ENCODE results near the gene ENPP3.
"Not testable (repeated sequence)": the region's sequence is repeated elsewhere in the genome, so short reads cannot be mapped to it uniquely, and the experiment has no call there.

The ENPP3 gene

DNA sequence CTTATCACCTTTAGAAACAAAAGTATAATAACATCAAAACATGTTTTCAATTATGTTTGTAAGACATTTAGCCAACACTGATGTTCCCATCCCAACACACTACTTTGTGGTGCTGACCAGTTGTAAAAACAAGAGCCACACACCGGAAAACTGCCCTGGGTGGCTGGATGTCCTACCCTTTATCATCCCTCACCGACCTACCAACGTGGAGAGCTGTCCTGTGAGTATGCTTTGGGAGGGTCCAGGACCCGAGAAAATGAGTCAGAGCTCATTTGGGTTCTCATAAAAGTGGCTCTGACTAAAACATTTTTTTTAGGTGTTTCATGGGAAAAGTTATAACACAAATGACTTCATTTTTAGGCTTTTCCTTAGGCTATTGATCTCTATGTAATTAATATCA, 103.1 kb downstream of the ENPP3 start:
- no peak for DNase-seq

DNA sequence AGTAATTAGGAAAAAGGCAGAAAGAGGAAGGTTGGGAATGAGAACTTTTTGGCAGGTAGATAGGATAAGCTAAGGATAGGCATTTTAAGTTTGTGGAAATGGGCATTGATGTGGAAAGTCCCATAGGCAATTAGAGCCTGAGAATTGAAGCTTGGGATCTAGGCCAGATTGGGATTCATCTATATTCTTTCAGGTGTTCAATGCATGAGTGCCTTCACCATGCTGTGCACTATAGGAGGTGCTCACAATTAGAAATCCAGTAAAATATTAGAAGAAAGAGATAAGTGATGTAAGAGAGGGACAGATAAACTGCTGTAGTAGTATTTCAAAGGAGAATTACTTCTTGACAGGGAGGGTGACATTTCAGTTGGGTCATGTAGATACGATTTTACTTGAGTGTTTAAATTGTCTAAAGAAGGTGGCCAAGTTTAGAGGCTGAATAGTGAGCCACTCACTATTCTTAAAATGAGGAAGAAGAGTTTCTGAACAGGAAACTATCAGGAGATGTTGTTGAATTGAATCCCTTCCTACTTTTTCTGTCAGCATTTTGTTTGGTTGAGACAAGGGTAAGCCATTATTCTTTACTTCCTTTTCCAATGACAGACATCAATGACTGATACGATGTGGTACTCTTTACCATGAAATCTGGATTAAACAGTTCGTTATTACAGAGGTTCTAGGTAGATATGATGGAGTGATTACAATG, 104.7 kb downstream of the ENPP3 start:
- no peak for DNase-seq

DNA sequence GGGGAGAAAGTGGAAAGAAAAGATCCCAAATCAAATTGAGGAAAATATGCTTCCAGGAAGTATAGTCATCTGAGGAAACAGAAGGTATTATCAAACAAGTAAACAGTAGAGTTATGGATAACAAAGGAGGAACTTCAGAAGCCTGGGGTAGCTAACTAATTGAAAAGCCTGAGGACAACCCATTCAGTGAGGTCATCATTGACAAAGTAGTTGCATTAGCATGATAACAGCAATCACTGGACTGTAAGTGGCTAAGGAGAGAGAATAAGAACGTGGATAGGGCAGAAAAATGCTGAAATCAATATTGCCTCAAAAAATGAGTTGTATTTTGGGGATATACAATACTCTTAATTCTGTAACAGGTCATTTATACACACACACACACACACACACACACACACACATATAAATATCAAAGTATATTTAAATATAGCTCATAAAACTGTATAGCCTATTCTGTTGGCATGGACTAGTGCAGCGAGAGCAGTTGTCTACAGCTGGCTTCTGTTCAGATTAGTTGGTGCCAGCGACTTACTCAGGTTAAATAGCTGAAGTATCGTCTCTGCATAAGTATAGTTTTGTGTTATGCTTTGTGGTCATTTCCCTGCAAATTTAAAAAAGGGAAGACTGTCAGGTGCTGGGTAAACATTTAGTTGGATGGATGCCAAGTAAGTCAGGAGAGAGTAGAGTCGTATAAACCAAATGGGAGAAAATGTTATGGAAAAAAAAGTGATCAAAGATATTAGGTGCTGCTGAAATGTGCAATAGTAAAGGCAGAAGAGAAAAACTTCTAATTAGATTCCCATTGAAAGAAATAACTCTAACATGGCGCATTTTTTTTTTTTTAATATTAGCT, 107.6 kb downstream of the ENPP3 start:
- no peak for DNase-seq

DNA sequence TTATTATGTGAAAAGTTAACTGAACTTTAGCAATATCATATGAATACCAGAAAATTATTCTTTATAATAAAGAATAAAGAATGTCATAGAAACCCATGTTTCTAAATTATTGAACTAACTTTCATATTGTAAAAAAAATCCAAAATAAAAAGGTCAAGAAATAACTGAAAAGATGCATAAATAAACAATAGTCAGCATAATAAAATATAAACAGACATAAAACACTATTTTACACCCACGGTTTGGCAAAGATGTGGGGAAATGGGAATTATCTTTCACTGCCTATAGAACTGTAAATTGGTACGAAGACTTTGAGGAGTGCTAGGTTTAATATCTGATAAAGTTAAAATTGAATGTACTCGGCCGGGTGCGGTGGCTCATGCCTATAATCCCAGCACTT, 108.4 kb downstream of the ENPP3 start:
- DNase-seq, result no peak

DNA sequence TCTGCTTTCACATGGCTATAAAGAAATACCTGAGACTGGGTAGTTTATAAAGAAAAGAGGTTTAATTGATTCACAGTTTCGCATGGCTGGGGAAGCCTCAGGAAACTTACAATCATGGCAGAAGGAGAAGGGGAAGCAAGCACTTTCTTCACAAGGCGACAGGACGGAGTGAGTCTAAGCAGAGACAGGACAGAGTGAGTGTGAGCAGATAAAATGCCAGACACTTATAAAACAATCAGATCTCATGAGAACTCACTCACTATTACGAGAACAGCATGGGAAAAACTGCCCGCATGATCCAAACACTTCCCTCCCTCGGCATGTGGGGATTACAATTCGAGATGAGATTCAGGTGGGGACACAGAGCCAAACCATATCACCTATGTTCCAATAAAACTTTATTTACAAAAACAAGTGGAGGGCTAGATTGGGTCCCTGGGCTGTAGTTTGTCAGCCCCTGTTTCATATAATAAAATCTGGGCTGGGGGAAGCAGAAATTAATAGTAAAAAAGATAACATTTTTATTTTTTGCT, 110.8 kb downstream of the ENPP3 start:
- no peak for DNase-seq

DNA sequence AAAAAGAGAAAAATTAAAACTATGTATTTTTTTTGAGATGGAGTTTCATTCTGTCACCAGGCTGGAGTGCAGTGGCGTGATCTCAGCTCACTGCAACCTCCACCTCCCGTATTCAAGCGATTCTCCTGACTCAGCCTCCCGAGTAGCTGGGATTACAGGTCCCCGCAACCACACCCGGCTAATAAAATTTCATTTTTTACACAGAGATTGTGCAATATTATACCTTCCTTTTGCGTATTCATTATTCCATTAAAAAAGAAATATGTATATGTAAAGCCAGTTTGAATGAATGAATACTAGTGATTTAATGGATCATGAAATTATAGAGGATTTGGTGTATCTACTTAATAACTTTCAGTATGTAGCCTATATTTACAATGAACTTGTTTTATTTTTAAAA, 111.9 kb downstream of the ENPP3 start:
- DNase-seq, result no peak

DNA sequence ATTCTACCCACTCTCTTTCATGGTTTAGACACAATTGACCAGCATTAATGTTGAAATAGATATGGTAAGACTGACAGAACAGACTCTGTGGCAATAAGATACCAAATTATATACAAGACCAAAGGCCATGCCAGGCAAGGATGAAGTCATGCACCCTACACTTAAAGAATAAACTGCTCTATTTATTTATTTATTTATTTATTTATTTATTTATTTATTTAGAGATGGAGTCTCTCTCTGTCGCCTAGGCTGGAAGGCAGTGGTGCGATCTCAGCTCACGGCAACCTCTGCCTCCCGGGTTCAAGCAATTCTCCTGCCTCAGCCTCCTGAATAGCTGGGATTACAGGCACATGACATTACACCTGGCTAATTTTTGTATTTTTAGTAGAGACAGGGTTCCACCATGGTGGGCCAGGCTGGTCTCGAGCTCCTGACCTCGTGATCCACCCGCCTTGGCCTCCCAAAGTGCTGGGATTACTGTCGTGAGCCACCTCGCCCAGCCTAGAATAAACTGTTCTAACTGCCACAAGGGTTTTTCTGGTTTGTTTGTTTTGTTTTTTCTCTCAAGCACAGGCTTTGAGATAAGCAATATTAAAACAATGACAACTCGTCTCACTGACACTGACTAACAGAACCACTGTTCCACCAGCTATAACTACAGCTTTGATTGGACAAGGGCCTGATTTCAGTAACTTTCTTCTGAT, 114.1 kb downstream of the ENPP3 start:
- not testable (repeated sequence) for DNase-seq

DNA sequence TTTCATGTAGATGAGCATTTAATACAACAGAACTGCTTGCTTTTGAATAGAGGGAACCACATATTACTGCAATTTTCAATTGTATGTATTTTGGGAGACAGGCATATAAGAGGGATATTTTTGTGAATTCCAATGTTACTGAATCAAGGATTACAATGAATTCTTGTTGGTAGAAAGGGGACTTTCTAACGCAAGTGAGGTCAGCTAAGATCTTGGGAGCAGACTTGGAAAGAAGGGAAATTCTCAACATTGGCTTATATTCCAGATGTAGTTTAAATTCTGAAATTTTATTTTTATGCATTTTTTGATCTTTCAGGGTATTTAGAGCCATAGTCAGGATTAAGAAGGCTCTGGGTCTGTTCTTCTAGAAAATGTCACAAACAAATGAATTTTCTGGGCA, 117.0 kb downstream of the ENPP3 start:
- DNase-seq, result no peak

DNA sequence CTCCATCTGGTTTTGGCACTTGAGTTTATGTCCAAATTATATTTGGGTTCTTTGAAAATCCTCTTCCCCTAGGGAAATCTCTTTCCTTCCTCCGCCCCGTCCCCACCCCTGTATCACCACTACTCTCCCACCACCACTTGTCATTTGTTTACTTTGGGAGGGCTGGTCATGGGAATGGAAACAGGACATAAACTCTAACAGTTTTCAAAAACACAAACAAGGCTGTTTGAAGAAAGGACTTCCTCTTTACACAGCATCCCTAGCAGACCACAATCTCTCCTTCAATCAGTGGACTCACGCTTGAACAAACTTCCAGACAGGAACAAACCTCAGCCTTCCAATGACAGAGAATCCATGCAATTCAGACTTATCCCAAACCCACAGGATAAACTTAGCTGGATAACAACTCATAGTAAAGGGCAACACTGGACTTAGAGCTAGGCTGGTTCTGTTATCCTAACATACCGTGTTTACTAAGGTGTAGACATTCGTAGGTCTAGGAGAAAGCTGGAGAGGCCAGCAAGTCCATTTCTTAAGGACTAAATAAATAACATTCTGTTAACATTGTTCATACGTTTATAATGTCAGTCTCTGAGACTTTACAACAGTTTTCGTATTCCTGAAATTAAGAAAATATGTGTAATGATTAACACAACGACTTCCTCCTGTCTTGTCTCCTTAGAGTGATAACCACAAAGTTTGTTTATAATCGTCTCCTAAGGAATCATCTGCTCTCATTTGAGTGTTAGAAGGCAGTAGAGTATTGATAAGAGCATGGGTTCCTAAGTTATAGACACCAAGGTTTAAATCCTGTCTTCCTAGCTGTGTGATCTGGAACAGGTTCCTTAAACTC, 117.8 kb downstream of the ENPP3 start:
- no peak for DNase-seq

DNA sequence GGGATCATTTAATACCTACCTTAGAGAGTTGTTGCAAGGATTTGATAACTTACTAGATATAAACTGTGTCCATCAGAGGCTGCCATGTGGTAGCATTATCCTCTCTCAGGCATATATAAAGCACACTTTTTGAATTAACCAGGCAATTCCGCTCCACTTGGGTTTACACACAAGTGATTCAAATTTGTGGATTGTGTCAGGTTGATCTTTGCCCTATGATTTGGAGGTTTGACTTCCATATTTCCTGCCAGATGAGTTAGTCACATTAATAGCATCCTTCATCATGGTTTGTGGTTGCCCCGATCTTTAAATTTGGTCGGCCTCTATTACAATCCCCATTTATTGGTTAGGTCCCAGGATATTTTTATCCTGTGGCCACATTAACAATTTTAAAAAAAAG, 118.5 kb downstream of the ENPP3 start:
- DNase-seq, result no peak

DNA sequence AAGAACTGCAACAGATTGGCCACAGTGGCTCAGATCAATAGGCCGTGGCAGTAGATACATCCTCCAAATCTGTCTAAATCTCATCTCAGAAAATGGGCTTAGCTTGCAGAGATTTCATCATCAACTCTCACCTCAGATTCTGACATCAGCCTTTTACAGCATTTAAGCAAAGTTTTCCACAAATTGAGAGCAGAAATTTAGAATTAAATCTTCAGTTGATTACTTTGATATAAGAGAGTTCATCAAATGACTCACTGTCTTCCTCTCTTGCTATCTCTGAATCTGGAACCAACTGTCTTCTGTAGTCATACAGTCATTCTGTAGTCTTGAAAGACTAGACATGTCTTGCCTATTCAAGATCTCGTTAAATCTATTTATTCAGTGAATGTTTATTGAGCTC, 118.9 kb downstream of the ENPP3 start:
- DNase-seq, result no peak

DNA sequence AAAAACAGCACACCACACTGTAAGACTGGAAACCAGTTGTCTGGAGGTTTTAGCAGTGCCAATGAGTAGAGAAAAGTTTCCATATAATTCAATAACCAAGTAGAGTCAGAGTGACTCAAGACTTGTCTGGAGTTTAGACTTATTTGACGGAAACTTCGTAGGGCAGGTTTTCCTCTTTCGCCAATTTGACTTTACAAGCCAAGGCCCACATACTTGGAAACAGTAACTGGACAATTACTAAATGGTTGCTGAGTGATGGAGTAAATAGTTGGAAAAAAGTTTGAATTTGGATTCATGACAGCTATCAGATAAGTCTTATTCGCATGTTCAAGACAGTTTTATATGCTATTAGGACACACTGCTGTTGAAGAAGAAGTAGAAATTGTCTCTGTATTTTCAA, 121.8 kb downstream of the ENPP3 start:
- DNase-seq, result no peak

DNA sequence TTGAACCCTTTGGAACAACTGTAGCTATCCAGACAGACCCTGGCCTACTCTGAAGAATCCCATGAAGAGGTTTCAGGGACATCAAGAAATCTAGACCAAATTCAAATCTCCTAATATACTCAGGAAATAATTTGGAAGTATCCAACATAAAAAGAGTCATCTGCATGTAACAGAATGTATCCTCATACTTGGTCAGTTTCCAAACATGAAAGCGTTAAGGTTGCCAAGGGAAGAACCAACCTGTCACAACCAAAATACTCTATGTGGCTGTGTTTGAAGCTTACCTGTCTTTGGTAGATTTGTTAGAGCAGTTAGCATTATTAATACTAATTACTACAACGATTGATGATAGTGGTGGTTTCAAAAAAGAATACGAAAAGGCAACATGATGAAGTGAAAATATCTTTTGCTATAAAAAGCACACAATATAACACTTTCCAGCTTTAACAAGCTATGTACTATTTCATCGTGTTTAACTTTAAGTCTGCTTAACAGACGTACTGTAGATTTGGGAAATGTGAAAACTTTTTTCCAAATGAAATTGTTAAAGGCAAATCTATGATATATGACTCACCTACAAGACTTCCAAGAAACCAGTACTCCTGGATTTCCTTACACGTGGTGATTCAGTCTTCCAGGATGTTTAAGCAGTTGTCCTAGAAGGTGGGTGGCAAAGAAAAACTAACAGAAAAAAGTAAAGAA, 124.1 kb downstream of the ENPP3 start:
- no peak for DNase-seq

DNA sequence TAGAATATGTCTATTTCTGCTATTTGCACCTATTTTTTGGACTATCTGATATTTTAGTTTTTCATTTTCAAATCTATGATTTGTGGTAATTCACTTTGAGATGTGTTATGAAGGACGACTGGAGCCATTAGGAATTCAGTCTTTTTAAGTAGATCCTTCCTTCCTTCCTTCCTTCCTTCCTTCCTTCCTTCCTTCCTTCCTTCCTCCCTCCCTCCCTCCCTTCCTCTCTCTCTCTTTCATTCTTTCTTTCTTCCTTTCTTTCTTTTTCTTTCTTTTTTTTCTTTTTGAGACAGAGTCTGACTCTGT, 124.6 kb downstream of the ENPP3 start:
- DNase-seq, result no peak

DNA sequence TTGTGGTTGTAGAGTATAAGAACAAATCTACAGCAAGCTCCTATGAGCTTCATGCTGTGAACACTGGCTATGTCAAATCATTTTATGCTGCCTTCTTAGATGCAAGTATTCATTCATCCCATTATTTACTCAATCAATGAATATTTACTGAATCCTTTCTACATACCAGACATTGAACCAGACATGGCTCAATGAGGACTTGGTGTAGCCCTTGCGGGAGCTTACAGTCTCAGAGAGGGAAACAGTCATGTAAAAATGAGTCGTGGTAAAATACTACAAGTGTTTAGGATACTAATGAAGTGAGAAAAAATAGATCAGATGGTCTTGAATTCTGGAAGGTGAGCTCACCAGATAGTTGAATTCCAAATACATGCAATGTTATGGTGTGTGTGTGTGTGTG, 125.9 kb downstream of the ENPP3 start:
- DNase-seq, result no peak

DNA sequence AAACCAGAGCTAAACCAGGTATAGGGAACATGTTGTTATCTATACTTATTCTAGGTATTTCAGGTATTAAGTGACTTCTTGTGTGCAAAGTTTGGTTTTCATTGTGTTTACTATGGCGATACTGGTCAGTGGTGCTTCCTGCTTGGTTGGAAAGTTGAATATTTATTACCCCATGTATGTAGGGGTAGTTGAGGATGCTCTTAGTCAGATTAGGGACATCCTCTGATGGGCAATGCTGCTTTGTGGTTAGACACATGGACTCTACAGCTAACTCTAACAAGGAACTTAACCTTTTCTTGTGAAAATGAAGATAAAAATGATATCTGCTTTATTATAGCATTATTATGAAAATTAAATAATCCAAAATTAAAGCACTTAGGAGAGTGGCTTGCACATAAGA, 126.6 kb downstream of the ENPP3 start:
- no peak for DNase-seq

DNA sequence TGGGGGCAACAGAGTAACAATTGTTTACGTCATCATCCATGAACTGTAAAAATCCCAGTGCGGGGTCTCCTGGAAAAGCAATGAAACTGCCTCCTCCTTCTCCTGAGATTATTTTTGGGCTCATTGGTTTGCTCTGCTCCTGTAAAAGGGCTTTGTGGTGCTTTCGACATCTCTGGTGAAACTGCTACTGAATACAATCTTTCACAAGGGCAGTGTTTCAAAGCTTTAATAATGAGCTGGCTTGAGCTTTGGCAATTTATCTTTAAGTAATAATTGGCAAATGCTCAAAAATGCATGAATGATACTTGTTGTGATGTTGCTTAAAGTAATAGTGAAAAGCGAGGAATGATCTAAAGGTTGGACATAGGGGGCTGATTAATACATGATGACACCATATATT, 127.2 kb downstream of the ENPP3 start:
- no peak for DNase-seq

DNA sequence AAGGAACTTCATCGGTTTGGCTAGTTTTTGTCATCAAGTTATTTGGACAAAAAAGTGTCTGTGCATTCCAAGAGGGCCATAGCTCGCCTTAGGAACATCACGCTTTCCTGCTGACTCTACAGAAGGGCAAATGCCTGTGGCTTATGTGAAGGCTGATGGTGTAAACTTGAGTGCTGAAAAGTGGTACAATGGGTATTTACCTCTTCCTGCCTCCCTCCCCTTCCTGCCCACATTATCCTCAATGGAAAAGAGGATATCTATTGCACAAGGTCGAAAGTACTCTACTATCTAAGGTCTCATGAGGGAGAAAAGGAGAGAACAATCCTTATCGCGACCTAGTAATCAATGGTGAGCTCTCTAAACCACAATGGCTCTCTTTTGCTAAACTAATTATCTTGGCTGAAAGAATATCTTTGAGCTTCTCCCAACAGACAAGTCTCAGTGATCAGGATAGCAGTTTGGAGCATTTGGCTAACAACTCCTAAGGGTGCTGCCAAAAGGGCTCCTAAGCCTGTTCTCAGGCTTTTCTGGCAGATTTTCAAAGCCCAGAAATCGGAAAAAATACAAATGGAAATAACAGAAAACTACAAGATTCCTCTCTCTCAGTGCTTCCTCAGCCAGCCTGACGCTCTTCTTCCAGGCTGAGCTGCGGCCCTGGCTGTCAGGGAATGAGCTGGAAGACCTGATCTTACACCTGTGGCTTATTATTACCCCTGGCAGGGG, 128.1 kb downstream of the ENPP3 start:
- no peak for DNase-seq

DNA sequence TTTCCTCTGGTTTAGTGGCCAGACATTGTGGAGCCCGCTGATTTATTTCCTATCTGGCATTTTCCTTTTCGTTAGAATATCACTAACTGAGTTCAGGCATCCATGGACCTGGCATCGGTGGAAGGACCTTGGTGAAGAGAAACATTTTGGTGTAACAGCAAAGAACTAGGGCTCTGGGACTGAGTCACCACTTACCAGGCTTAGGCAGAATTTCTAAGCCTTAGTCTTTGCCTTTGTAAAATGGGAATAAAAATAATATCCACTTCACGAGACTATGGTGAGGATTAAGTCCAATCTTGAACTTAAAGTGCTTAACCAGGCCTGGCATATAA, 128.7 kb downstream of the ENPP3 start:
- DNase-seq, result no peak

DNA sequence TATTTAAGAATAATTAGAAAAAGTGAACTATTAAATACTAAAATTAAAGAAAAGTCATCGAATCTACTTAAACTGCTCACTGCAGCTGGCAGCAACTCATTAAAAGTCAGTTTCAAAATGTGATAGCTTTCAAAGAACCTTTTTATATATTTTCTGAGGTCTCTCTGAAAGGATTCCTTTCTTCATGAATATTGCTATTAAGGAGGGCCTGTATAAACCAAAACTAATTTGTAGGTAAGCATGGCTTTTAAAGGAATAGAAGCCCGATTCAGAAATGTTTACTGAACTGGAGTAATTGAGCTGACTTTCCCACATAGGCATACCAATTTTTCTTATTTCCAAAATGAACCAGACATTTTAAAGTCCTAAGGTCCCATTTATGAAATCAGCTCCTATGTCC, 129.5 kb downstream of the ENPP3 start:
- no peak for DNase-seq

DNA sequence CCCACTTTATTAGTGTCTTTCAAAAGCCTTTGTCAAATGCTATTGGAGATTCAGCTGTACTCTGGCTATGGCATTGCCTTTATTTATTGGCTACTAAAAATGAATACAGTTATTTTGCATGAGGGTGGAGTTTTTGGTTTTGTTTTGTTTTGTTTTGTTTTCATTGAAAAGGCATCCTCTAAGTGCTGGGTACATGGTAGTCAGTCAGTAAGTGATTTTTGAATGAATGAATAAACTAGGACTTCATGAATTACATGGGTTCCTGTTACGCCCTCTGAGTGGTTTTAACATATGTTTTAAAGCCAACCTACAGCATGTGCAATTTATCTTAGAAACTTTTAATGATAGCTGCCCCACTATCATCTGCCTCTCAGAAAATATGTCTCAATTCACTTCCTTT, 131.9 kb downstream of the ENPP3 start:
- DNase-seq, result no peak
